HEK293 (cell line): ENCODE results near the gene SERPINA1.

Source experiments
- CTCF ChIA-PET: fragments of 350-600 bp; formaldehyde crosslinking; extraction: SDS; loops from one replicate; lab custom pipeline; 2021; ENCODE audit warnings: antibody characterized with exemption; lab: Yijun Ruan, JAX
- POLR2A ChIA-PET: fragments of 300-600 bp; formaldehyde crosslinking; extraction: SDS; loops from one replicate; lab custom pipeline; 2020; ENCODE audit warnings: antibody characterized with exemption, inconsistent platforms; lab: Yijun Ruan, JAX
- H3K27ac ChIP-seq: fragments of 200-500 bp; sonication (Bioruptor generic); 2 replicates; pipeline ENCODE4 v1.5.1; 2014; ENCODE audit warnings: low read depth, low read length, control low read depth, inconsistent platforms; ENCODE audit errors: extremely low read depth
- H3K36me3 ChIP-seq, 2 experiments: fragments of 200-500 bp in 1 of 2; sonication (Bioruptor generic) in 1 of 2; 1 replicate in 1 of 2; 2 replicates in 1 of 2; pipeline ENCODE4 v1.5.1; 2014 to 2017; ENCODE audit warnings: inconsistent platforms in 2 of 2, low read length in 2 of 2; ENCODE audit not compliant: control insufficient read depth in 2 of 2, insufficient read depth in 1 of 2
- H3K4me1 ChIP-seq: fragments of 200-500 bp; sonication (Bioruptor generic); 2 replicates; pipeline ENCODE4 v1.5.1; 2014; ENCODE audit warnings: mild to moderate bottlenecking, low read length, inconsistent platforms; ENCODE audit not compliant: control insufficient read depth, insufficient read depth
- H3K4me3 ChIP-seq: 2 replicates; pipeline ENCODE4 v1.5.1; 2011; ENCODE audit warnings: low read depth, mild to moderate bottlenecking, control low read depth, low read length, moderate library complexity
- H3K9me3 ChIP-seq: fragments of 200-500 bp; sonication (Bioruptor generic); 2 replicates; pipeline ENCODE4 v1.5.1; 2014; ENCODE audit warnings: low read depth, low read length, inconsistent platforms; ENCODE audit not compliant: control insufficient read depth, insufficient read depth
- BCL11B ChIP-seq: fragments of 450-650 bp; formaldehyde crosslinking; IDR thresholded peaks from 2 replicates; pipeline ENCODE4 v1.5.1; 2016; ENCODE audit warnings: low read depth, missing biosample characterization, missing genetic modification characterization
- FEZF1 ChIP-seq: fragments of 450-650 bp; formaldehyde crosslinking; IDR thresholded peaks from 2 replicates; pipeline ENCODE4 v1.5.1; 2016; ENCODE audit warnings: missing biosample characterization, missing genetic modification characterization
- KLF16 ChIP-seq: fragments of 450-650 bp; formaldehyde crosslinking; IDR thresholded peaks from 2 replicates; pipeline ENCODE4 v1.5.1; 2017; ENCODE audit warnings: missing biosample characterization, missing genetic modification characterization
- REPIN1 ChIP-seq: fragments of 450-650 bp; formaldehyde crosslinking; IDR thresholded peaks from 2 replicates; pipeline ENCODE4 v1.5.1; 2017; ENCODE audit warnings: missing biosample characterization, missing genetic modification characterization, low read depth
- SP7 ChIP-seq: fragments of 450-650 bp; formaldehyde crosslinking; IDR thresholded peaks from 2 replicates; pipeline ENCODE4 v1.5.1; 2016; ENCODE audit warnings: missing biosample characterization, missing genetic modification characterization
- YY2 ChIP-seq: fragments of 450-650 bp; formaldehyde crosslinking; IDR thresholded peaks from 2 replicates; pipeline ENCODE4 v1.5.1; 2016; ENCODE audit warnings: missing biosample characterization, missing genetic modification characterization
- ZBTB17 ChIP-seq: fragments of 450-650 bp; formaldehyde crosslinking; IDR thresholded peaks from 2 replicates; pipeline ENCODE4 v1.5.1; 2016; ENCODE audit warnings: missing biosample characterization, missing genetic modification characterization
- ZBTB20 ChIP-seq: fragments of 450-650 bp; formaldehyde crosslinking; IDR thresholded peaks from 2 replicates; pipeline ENCODE4 v1.5.1; 2016; ENCODE audit warnings: missing biosample characterization, missing genetic modification characterization
- ZEB2 ChIP-seq: fragments of 450-650 bp; formaldehyde crosslinking; IDR thresholded peaks from 2 replicates; pipeline ENCODE4 v1.5.1; 2016; ENCODE audit warnings: missing biosample characterization, missing genetic modification characterization
- ZFHX2 ChIP-seq: fragments of 450-650 bp; formaldehyde crosslinking; conservative IDR thresholded peaks from 2 replicates; pipeline ENCODE4 v1.5.1; 2016; ENCODE audit warnings: missing biosample characterization, missing genetic modification characterization
- ZNF10 ChIP-seq: fragments of 450-650 bp; formaldehyde crosslinking; IDR thresholded peaks from 2 replicates; pipeline ENCODE4 v1.5.1; 2017; ENCODE audit warnings: missing biosample characterization, missing genetic modification characterization
- ZNF140 ChIP-seq: fragments of 450-650 bp; formaldehyde crosslinking; IDR thresholded peaks from 2 replicates; pipeline ENCODE4 v1.5.1; 2016; ENCODE audit warnings: missing biosample characterization, missing genetic modification characterization
- ZNF184 ChIP-seq: fragments of 450-650 bp; IDR thresholded peaks from 2 replicates; pipeline ENCODE4 v1.5.1; 2018; ENCODE audit warnings: missing biosample characterization, mild to moderate bottlenecking, missing genetic modification characterization
- ZNF248 ChIP-seq: fragments of 450-650 bp; formaldehyde crosslinking; IDR thresholded peaks from 2 replicates; pipeline ENCODE4 v1.5.1; 2017; ENCODE audit warnings: missing biosample characterization, missing genetic modification characterization
- ZNF394 ChIP-seq: fragments of 450-650 bp; formaldehyde crosslinking; IDR thresholded peaks from 2 replicates; pipeline ENCODE4 v1.5.1; 2016; ENCODE audit warnings: missing biosample characterization, missing genetic modification characterization, mild to moderate bottlenecking, moderate library complexity, borderline replicate concordance
- ZNF514 ChIP-seq: fragments of 450-650 bp; formaldehyde crosslinking; IDR thresholded peaks from 2 replicates; pipeline ENCODE4 v1.5.1; 2016; ENCODE audit warnings: missing biosample characterization, missing genetic modification characterization
- ZNF529 ChIP-seq: fragments of 450-650 bp; formaldehyde crosslinking; IDR thresholded peaks from 2 replicates; pipeline ENCODE4 v1.5.1; 2017; ENCODE audit warnings: missing genetic modification characterization, missing biosample characterization; ENCODE audit not compliant: insufficient replicate concordance
- ZNF558 ChIP-seq: fragments of 450-650 bp; formaldehyde crosslinking; IDR thresholded peaks from 2 replicates; pipeline ENCODE4 v1.5.1; 2016; ENCODE audit warnings: missing biosample characterization, missing genetic modification characterization
- ZNF600 ChIP-seq: fragments of 450-650 bp; formaldehyde crosslinking; IDR thresholded peaks from 2 replicates; pipeline ENCODE4 v1.5.1; 2016; ENCODE audit warnings: missing biosample characterization, missing genetic modification characterization
- ZNF629 ChIP-seq: fragments of 450-650 bp; formaldehyde crosslinking; IDR thresholded peaks from 2 replicates; pipeline ENCODE4 v1.5.1; 2017; ENCODE audit warnings: missing biosample characterization, missing genetic modification characterization
- ZNF660 ChIP-seq: fragments of 450-650 bp; IDR thresholded peaks from 2 replicates; pipeline ENCODE4 v1.5.1; 2018; ENCODE audit warnings: missing biosample characterization, mild to moderate bottlenecking, missing genetic modification characterization
- TF ChIP-seq, protein P1 (sequence below): fragments of 450-650 bp; IDR thresholded peaks from 2 replicates; pipeline ENCODE4 v1.5.1; 2018; ENCODE audit warnings: missing biosample characterization, missing genetic modification characterization
- TF ChIP-seq, protein P2 (sequence below): fragments of 450-650 bp; formaldehyde crosslinking; IDR thresholded peaks from 2 replicates; pipeline ENCODE4 v1.5.1; 2016; ENCODE audit warnings: missing biosample characterization, missing genetic modification characterization
- TF ChIP-seq, protein P3 (sequence below): fragments of 450-650 bp; formaldehyde crosslinking; IDR thresholded peaks from 2 replicates; pipeline ENCODE4 v1.5.1; 2016; ENCODE audit warnings: missing biosample characterization, missing genetic modification characterization
- TF ChIP-seq, protein P4 (sequence below): fragments of 450-650 bp; formaldehyde crosslinking; IDR thresholded peaks from 2 replicates; pipeline ENCODE4 v1.5.1; 2016; ENCODE audit warnings: missing biosample characterization, missing genetic modification characterization
- TF ChIP-seq, protein P5 (sequence below): fragments of 450-650 bp; formaldehyde crosslinking; IDR thresholded peaks from 2 replicates; pipeline ENCODE4 v1.5.1; 2017; ENCODE audit warnings: missing biosample characterization, missing genetic modification characterization

SERPINA1 gene

DNA sequence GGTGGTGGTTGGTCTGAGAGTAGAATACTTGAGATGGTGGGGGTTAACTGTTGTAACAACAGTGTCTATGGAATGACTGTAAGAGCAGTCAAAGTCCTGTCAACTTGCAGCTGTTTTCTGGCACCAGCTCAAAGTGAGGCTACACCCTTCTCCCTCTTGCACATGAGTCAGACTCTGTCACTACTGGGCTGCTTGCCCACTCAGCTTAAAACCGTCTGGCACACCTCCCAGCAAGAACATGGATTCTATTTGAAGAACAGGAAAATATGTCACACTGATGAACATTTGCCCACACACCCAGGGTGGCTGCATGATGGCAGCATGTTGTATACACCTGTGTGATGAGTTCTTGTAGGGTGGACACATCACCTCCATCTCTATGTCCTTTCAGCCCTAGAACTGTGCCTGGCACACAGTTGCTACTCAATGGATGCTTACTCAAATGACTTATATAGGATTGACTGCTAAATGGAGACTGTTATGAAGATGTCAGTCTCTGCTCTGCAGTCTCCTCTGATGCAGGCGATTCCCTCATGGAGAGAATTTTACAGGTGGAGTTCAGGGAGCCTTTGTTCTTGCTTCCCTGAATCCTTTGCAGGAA lies 46.0 kb downstream of the SERPINA1 start:
- CTCF ChIA-PET = interaction anchor here (0.5 to 0.6 kb wide), 4 partner anchors 30 to 1391 kb away, joined by 3 to 4 read pairs (median 3); no protein-coding TSS in a partner anchor
- POLR2A ChIA-PET = no interaction called here
- no peaks in the 10 kb centered on the region; the same call in 1 of the 2 replicates for H3K4me1 ChIP-seq
- no peak overlapping the region for H3K27ac ChIP-seq
- H3K9me3 ChIP-seq = no peaks in the 10 kb centered on the region
- no peaks in the 10 kb centered on the region for H3K36me3 ChIP-seq
- H3K4me3 ChIP-seq = no peak overlapping the region
- TF ChIP-seq SP7 (tag by site-specific recombination) (peak; percentile 43), ZNF514 (tag by site-specific recombination) (no peak), ZNF10 (tag by site-specific recombination) (peak; percentile 69), ZNF660 (tag by site-specific recombination) (peak; percentile 88), BCL11B (no peak), ZNF558 (tag by site-specific recombination) (peak; percentile 72; the same call in 1 of the 2 replicates), ZBTB17 (tag by site-specific recombination) (peak; percentile 47; the same call in 1 of the 2 replicates), ZNF600 (peak; percentile 41; the same call in 1 of the 2 replicates), KLF16 (0 out of 2 replicates have a peak, but pooled peaks have one; percentile 45), YY2 (no peak), ZBTB20 (tag by site-specific recombination) (peak; percentile 43; the same call in 1 of the 2 replicates), ZNF629 (tag by site-specific recombination) (peak; percentile 67), FEZF1 (tag by site-specific recombination) (peak; percentile 83), ZEB2 (tag by site-specific recombination) (peak; percentile 78; the same call in 1 of the 2 replicates), ZNF140 (tag by site-specific recombination) (no peak), ZNF184 (tag by site-specific recombination) (peak; percentile 70; the same call in 1 of the 2 replicates), ZNF394 (tag by site-specific recombination) (peak; percentile 22; the same call in 1 of the 2 replicates), ZFHX2 (tag by site-specific recombination) (0 out of 2 replicates have a peak, but pooled peaks have one; percentile 8), REPIN1 (tag by site-specific recombination) (no peak), ZNF248 (tag by site-specific recombination) (no peak), ZNF529 (tag by site-specific recombination) (no peak)
- TF ChIP-seq, protein P1, sequence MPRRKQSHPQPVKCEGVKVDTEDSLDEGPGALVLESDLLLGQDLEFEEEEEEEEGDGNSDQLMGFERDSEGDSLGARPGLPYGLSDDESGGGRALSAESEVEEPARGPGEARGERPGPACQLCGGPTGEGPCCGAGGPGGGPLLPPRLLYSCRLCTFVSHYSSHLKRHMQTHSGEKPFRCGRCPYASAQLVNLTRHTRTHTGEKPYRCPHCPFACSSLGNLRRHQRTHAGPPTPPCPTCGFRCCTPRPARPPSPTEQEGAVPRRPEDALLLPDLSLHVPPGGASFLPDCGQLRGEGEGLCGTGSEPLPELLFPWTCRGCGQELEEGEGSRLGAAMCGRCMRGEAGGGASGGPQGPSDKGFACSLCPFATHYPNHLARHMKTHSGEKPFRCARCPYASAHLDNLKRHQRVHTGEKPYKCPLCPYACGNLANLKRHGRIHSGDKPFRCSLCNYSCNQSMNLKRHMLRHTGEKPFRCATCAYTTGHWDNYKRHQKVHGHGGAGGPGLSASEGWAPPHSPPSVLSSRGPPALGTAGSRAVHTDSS = no peak
- TF ChIP-seq, protein P2, sequence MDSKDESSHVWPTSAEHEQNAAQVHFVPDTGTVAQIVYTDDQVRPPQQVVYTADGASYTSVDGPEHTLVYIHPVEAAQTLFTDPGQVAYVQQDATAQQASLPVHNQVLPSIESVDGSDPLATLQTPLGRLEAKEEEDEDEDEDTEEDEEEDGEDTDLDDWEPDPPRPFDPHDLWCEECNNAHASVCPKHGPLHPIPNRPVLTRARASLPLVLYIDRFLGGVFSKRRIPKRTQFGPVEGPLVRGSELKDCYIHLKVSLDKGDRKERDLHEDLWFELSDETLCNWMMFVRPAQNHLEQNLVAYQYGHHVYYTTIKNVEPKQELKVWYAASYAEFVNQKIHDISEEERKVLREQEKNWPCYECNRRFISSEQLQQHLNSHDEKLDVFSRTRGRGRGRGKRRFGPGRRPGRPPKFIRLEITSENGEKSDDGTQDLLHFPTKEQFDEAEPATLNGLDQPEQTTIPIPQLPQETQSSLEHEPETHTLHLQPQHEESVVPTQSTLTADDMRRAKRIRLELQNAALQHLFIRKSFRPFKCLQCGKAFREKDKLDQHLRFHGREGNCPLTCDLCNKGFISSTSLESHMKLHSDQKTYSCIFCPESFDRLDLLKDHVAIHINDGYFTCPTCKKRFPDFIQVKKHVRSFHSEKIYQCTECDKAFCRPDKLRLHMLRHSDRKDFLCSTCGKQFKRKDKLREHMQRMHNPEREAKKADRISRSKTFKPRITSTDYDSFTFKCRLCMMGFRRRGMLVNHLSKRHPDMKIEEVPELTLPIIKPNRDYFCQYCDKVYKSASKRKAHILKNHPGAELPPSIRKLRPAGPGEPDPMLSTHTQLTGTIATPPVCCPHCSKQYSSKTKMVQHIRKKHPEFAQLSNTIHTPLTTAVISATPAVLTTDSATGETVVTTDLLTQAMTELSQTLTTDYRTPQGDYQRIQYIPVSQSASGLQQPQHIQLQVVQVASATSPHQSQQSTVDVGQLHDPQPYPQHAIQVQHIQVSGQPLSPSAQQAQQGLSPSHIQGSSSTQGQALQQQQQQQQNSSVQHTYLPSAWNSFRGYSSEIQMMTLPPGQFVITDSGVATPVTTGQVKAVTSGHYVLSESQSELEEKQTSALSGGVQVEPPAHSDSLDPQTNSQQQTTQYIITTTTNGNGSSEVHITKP (tag by site-specific recombination) = peak; percentile 71; the same call in 1 of the 2 replicates
- TF ChIP-seq, protein P3, sequence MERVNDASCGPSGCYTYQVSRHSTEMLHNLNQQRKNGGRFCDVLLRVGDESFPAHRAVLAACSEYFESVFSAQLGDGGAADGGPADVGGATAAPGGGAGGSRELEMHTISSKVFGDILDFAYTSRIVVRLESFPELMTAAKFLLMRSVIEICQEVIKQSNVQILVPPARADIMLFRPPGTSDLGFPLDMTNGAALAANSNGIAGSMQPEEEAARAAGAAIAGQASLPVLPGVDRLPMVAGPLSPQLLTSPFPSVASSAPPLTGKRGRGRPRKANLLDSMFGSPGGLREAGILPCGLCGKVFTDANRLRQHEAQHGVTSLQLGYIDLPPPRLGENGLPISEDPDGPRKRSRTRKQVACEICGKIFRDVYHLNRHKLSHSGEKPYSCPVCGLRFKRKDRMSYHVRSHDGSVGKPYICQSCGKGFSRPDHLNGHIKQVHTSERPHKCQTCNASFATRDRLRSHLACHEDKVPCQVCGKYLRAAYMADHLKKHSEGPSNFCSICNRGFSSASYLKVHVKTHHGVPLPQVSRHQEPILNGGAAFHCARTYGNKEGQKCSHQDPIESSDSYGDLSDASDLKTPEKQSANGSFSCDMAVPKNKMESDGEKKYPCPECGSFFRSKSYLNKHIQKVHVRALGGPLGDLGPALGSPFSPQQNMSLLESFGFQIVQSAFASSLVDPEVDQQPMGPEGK = peak; percentile 18; the same call in 1 of the 2 replicates
- TF ChIP-seq, protein P4, sequence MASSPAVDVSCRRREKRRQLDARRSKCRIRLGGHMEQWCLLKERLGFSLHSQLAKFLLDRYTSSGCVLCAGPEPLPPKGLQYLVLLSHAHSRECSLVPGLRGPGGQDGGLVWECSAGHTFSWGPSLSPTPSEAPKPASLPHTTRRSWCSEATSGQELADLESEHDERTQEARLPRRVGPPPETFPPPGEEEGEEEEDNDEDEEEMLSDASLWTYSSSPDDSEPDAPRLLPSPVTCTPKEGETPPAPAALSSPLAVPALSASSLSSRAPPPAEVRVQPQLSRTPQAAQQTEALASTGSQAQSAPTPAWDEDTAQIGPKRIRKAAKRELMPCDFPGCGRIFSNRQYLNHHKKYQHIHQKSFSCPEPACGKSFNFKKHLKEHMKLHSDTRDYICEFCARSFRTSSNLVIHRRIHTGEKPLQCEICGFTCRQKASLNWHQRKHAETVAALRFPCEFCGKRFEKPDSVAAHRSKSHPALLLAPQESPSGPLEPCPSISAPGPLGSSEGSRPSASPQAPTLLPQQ (tag by site-specific recombination) = peak; percentile 25; the same call in 1 of the 2 replicates
- TF ChIP-seq, protein P5, sequence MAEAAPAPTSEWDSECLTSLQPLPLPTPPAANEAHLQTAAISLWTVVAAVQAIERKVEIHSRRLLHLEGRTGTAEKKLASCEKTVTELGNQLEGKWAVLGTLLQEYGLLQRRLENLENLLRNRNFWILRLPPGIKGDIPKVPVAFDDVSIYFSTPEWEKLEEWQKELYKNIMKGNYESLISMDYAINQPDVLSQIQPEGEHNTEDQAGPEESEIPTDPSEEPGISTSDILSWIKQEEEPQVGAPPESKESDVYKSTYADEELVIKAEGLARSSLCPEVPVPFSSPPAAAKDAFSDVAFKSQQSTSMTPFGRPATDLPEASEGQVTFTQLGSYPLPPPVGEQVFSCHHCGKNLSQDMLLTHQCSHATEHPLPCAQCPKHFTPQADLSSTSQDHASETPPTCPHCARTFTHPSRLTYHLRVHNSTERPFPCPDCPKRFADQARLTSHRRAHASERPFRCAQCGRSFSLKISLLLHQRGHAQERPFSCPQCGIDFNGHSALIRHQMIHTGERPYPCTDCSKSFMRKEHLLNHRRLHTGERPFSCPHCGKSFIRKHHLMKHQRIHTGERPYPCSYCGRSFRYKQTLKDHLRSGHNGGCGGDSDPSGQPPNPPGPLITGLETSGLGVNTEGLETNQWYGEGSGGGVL = peak; percentile 24
